Natural killer cell (primary cell): ENCODE measurements around the gene MYO5B. TPM values are rescaled to one million over a fixed set of nuclear protein-coding genes. Genes with fewer than 3 reads are reported as not detected.

Source experiments
- ATAC-seq, 3 donors: fragments of 150-1000 bp in 2 of 3; fragments of 200-7000 bp in 1 of 3; cut with Tn5 transposase; 1 replicate in 1 of 3; 2 replicates in 2 of 3; pipeline ENCODE4 v1.10.0; 2021; ENCODE audit warnings: mild to moderate bottlenecking in 2 of 3, moderate library complexity in 2 of 3
- DNase-seq, 2 donors: peaks; one replicate each; pipeline versions ENCODE4 v3.0.0 to v3.0.0-alpha.2; 2013 to 2021; ENCODE audit warnings: mixed read lengths in 1 of 2
- H3K27ac ChIP-seq: one replicate; pipeline ENCODE4 v1.5.1; 2013; ENCODE audit warnings: mild to moderate bottlenecking, low read length
- H3K27me3 ChIP-seq: one replicate; pipeline ENCODE4 v1.6.1; 2013; ENCODE audit warnings: low read length; ENCODE audit not compliant: control insufficient read depth, insufficient read depth
- H3K36me3 ChIP-seq: one replicate; pipeline ENCODE4 v1.6.1; 2013; ENCODE audit warnings: low read length; ENCODE audit not compliant: control insufficient read depth, insufficient read depth
- H3K4me1 ChIP-seq: one replicate; pipeline ENCODE4 v1.6.1; 2013; ENCODE audit warnings: low read length; ENCODE audit not compliant: control insufficient read depth, insufficient read depth
- H3K4me3 ChIP-seq: one replicate; pipeline ENCODE4 v1.5.1; 2013; ENCODE audit warnings: low read length
- H3K9me3 ChIP-seq: one replicate; pipeline ENCODE4 v1.6.1; 2013; ENCODE audit warnings: low read length; ENCODE audit not compliant: control insufficient read depth, insufficient read depth
- H3K27ac Mint-ChIP-seq, 2 donors: one replicate each; pipeline ENCODE4 v1.8.0; 2022; ENCODE audit warnings: mild to moderate bottlenecking in 2 of 2, mixed read lengths in 2 of 2, moderate library complexity in 1 of 2
- H3K27me3 Mint-ChIP-seq, 2 donors: one replicate each; pipeline ENCODE4 v1.8.0; 2022; ENCODE audit warnings: low read depth in 2 of 2, mixed read lengths in 2 of 2
- H3K36me3 Mint-ChIP-seq: one replicate; pipeline ENCODE4 v1.8.0; 2022; ENCODE audit warnings: mixed read lengths
- H3K4me1 Mint-ChIP-seq, 2 donors: one replicate each; pipeline ENCODE4 v1.8.0; 2022; ENCODE audit warnings: mixed read lengths in 2 of 2
- H3K4me3 Mint-ChIP-seq: one replicate; pipeline ENCODE4 v1.8.0; 2022; ENCODE audit warnings: mild to moderate bottlenecking, moderate library complexity, mixed read lengths
- H3K9me3 Mint-ChIP-seq, 2 donors: one replicate each; pipeline ENCODE4 v1.8.0; 2022; ENCODE audit warnings: mixed read lengths in 2 of 2
- WGBS: methylation state at CpG from one replicate; pipeline ENCODE4 v1.1.7; 2013; ENCODE audit warnings: missing lambda C conversion rate; ENCODE audit not compliant: insufficient coverage; 5-methylcytosine and 5-hydroxymethylcytosine counted together
- intact Hi-C: fragments of 100-400 bp; cut with micrococcal nuclease; formaldehyde crosslinking; loops from one replicate; pipeline ENCODE4 v1.14.2; 2022
- total RNA-seq, 4 donors: library from RNA; stranded (reverse); fragments of 120-200 nt in 1 of 4; gene quantifications; one replicate each; pipeline versions ENCODE4 v1.2.3 to v1.2.4, GENCODE V29; 2013 to 2022
- TF ChIP-seq, protein P1 (sequence below): fragments of 200-600 bp; IDR thresholded peaks from one replicate; pipeline ENCODE4 v1.8.0; 2022; ENCODE audit warnings: antibody characterized with exemption

The MYO5B gene
- total RNA-seq, 3 donors from 2014 or later (not counting 1 experiment from before 2014, with no cell fraction given) = 0.33 TPM; not detected in 2

DNA sequence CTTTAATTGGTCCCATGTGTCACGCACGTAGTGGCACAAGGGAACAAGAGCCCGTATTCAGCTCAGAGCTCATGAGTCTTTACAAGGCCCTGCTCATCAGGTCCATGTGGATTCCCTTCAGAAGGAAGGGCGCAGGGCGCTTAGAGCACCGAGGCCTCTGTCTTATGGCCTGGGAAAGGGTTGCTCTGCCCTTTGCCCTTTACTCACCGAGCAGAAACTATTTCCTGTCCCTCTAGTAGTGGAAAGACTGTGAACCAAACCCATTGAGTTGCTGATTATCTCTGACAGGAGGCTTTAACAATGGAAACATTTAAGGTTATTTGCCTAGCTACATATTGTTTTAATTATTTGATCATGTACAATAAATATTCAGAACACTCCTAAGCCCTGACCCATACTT is 279.6 kb downstream of the MYO5B start:
- Histone ChIP-seq H3K4me3 (no peak overlapping the region), H3K27ac (no peak overlapping the region), H3K36me3 (no peaks in the 10 kb centered on the region), H3K9me3 (no peaks in the 10 kb centered on the region), H3K4me1 (no peaks in the 10 kb centered on the region), H3K27me3 (no peaks in the 10 kb centered on the region)
- 77% methylated on average over 7 of the region's 7 CpGs for WGBS
- Mint-ChIP-seq H3K9me3 (no peaks in the 10 kb centered on the region), H3K4me3 (no peak overlapping the region), H3K36me3 (no peaks in the 10 kb centered on the region), H3K4me1 (peaks cover 0 to 5% of the 10 kb centered on the region in 2 donors), H3K27me3 (peaks cover 28 to 42% of the 10 kb centered on the region in 2 donors), H3K27ac (no peak overlapping the region)
- DNase-seq (no peak), ATAC-seq (no peak)
- TF ChIP-seq, protein P1, sequence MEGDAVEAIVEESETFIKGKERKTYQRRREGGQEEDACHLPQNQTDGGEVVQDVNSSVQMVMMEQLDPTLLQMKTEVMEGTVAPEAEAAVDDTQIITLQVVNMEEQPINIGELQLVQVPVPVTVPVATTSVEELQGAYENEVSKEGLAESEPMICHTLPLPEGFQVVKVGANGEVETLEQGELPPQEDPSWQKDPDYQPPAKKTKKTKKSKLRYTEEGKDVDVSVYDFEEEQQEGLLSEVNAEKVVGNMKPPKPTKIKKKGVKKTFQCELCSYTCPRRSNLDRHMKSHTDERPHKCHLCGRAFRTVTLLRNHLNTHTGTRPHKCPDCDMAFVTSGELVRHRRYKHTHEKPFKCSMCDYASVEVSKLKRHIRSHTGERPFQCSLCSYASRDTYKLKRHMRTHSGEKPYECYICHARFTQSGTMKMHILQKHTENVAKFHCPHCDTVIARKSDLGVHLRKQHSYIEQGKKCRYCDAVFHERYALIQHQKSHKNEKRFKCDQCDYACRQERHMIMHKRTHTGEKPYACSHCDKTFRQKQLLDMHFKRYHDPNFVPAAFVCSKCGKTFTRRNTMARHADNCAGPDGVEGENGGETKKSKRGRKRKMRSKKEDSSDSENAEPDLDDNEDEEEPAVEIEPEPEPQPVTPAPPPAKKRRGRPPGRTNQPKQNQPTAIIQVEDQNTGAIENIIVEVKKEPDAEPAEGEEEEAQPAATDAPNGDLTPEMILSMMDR = no peak
- intact Hi-C loops = no loop called here

DNA sequence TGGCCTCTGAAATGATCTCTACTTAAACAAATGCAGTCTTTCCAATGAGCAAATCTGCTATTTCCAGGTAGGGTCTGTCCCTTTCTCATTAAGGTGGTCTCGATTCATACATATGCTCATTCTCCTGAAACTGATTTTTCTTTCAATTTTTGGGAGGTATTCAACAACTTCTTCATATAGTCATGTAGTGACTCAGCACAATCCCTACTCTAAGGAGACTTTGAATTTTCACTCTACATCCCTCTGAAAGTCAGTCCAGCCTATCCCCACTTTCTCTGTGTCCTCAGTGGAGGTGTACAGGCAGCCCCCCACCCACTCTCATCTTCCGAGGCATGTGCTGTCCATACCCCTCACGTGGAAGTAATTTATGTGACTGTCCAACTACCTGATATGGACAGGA is 281.7 kb downstream of the MYO5B start:
- Histone ChIP-seq H3K4me3 (no peak overlapping the region), H3K9me3 (no peaks in the 10 kb centered on the region), H3K27me3 (no peaks in the 10 kb centered on the region), H3K27ac (no peak overlapping the region), H3K36me3 (no peaks in the 10 kb centered on the region), H3K4me1 (no peaks in the 10 kb centered on the region)
- intact Hi-C loops = no loop called here
- Mint-ChIP-seq H3K27ac (no peak overlapping the region), H3K36me3 (no peaks in the 10 kb centered on the region), H3K9me3 (no peaks in the 10 kb centered on the region), H3K4me3 (no peak overlapping the region), H3K27me3 (peaks cover 20 to 25% of the 10 kb centered on the region in 2 donors), H3K4me1 (peaks cover 0 to 5% of the 10 kb centered on the region in 2 donors)
- ATAC-seq (no peak), DNase-seq (no peak)
- TF ChIP-seq, protein P1 = no peak
- 72% methylated on average over 3 of the region's 3 CpGs for WGBS

DNA sequence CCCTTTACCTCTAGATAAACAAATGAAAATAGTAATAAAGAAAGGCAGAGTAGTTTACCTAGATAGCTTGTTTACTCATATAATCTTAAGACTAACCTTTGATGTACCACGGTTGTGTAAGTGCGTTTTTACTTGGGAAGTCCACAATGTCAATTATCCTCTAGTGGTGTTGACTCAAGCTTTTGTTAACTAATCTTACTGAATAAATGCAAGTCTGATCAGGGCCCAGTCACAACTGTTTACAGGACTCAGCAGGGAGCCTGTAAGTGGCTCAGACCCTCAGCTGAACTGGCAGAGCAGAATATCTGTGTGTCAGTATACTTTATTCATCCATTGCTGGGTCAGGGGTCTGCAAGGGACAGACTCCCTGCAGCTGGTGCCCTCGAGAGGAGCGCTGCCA is 283.5 kb downstream of the MYO5B start:
- no peak for DNase-seq
- Histone ChIP-seq H3K9me3 (no peaks in the 10 kb centered on the region), H3K4me1 (no peaks in the 10 kb centered on the region), H3K27ac (no peak overlapping the region), H3K36me3 (no peaks in the 10 kb centered on the region), H3K27me3 (no peaks in the 10 kb centered on the region), H3K4me3 (no peak overlapping the region)
- H3K9me3 Mint-ChIP-seq = no peaks in the 10 kb centered on the region
- intact Hi-C loops = no loop called here
- 77% methylated on average over 4 of the region's 4 CpGs for WGBS
- no peak overlapping the region for H3K27ac Mint-ChIP-seq
- ATAC-seq = no peak
- H3K4me1 Mint-ChIP-seq = peaks cover 0 to 5% of the 10 kb centered on the region in 2 donors
- TF ChIP-seq, protein P1 = no peak
- H3K4me3 Mint-ChIP-seq = no peak overlapping the region
- peaks cover 10 to 21% of the 10 kb centered on the region in 2 donors for H3K27me3 Mint-ChIP-seq
- H3K36me3 Mint-ChIP-seq = no peaks in the 10 kb centered on the region

DNA sequence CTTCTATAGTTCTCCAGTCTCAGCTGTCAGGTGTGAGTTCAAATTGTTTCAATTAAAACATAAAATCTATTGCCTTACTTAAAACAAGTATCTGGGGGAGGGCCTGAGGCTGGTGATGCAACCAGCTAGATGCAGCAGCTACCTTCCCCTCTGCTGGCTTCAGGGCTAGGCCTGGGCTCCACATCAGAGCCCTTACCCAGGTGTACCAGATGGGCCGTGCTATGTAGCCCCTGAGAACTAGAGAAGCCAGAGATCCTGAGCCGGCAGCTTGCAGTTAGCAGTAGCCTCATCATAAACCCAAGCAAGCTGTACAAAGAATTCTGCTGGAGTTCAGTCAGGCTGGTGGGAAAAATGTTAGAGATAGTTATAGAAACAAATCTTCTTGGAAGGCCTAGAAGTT is 284.0 kb downstream of the MYO5B start:
- peaks cover 0 to 5% of the 10 kb centered on the region in 2 donors for H3K4me1 Mint-ChIP-seq
- Histone ChIP-seq H3K4me3 (no peak overlapping the region), H3K27me3 (no peaks in the 10 kb centered on the region), H3K27ac (no peak overlapping the region), H3K36me3 (no peaks in the 10 kb centered on the region), H3K4me1 (no peaks in the 10 kb centered on the region), H3K9me3 (no peaks in the 10 kb centered on the region)
- H3K4me3 Mint-ChIP-seq = no peak overlapping the region
- no peak overlapping the region for H3K27ac Mint-ChIP-seq
- 65% methylated on average over 2 of the region's 2 CpGs for WGBS
- intact Hi-C loops = no loop called here
- TF ChIP-seq, protein P1 = no peak
- H3K27me3 Mint-ChIP-seq = peaks cover 7 to 18% of the 10 kb centered on the region in 2 donors
- DNase-seq (no peak), ATAC-seq (no peak)
- H3K36me3 Mint-ChIP-seq = no peaks in the 10 kb centered on the region
- no peaks in the 10 kb centered on the region for H3K9me3 Mint-ChIP-seq
